ENCODE results near the gene TTC21A.

DNA sequence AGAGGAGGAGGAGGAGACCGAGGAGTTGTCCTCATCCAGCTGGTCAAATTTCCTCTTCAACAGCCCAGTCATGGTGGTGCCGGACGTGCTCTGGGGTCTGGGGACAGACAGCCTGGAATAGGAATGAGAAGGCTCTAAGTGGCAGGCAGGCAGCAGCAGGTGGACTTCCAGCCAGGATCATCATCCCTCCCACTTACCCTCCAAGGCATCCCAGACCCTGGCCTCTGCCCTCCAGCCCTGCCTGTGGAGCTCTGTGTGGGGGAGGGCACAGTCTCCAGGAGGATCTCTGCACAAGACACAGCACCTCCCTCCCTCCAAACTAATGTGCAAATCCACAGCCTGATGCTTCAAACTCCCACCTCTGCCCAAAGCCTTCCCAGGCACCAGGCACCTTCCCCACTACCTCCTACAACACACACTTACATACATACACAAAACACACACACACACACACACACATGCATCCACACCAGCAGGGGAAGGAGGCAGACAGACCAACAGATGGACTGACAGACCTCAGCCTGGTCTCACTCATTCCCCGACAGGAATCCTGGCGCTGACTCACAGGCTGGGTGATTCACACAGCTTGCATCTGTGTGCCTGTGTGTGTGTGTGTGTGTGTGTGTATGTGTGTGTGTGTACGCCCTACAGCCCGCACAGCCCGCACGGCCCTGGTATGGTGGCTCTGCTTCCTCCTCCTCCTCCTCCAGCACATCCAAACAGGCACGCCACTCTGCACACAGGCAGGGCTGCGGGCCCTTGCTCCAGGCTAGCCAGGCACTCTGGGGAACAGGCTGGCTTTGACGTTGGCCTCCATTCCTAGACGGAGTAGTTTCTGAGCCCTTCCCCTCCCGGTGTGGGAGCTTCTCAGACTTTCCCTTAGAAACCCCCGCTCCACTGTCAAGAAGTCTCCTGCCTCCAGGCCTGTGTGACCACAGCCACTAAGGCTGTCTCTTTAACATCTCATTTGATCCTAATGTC lies 39.4 kb downstream of the TTC21A start:
- TF ChIP-seq, protein P1, sequence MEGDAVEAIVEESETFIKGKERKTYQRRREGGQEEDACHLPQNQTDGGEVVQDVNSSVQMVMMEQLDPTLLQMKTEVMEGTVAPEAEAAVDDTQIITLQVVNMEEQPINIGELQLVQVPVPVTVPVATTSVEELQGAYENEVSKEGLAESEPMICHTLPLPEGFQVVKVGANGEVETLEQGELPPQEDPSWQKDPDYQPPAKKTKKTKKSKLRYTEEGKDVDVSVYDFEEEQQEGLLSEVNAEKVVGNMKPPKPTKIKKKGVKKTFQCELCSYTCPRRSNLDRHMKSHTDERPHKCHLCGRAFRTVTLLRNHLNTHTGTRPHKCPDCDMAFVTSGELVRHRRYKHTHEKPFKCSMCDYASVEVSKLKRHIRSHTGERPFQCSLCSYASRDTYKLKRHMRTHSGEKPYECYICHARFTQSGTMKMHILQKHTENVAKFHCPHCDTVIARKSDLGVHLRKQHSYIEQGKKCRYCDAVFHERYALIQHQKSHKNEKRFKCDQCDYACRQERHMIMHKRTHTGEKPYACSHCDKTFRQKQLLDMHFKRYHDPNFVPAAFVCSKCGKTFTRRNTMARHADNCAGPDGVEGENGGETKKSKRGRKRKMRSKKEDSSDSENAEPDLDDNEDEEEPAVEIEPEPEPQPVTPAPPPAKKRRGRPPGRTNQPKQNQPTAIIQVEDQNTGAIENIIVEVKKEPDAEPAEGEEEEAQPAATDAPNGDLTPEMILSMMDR (IDR thresholded peaks at IDR 0.05; ENCODE audit: low read depth, low read length) = no peak
- no peak for TF ChIP-seq POLR2A (IDR thresholded peaks at IDR 0.05; ENCODE audit: extremely low read depth, insufficient read length)
- TF ChIP-seq, protein P2, sequence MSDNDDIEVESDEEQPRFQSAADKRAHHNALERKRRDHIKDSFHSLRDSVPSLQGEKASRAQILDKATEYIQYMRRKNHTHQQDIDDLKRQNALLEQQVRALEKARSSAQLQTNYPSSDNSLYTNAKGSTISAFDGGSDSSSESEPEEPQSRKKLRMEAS (IDR thresholded peaks at IDR 0.05; ENCODE audit: low read depth, low read length) = no peak
